ENCODE measurements around the gene CDH1.

GRCh38 chr16:68722119-68723024 lies 14.7 kb upstream of the CDH1 start:
- TF ChIP-seq CTCF (IDR thresholded peaks at IDR 0.05 in 8 of 11, conservative IDR thresholded peaks at IDR 0.05 in 3 of 11) (no peak), POLR2A (IDR thresholded peaks at IDR 0.05) (no peak), POLR2AphosphoS5 (IDR thresholded peaks at IDR 0.05) (no peak)

Data from spleen (tissue), 7 donors.